ENCODE results near the gene CORO2B. TPM values are rescaled to one million over a fixed set of nuclear protein-coding genes. Genes with fewer than 3 reads are reported as not detected.

The CORO2B gene
- total RNA-seq, 1 donor from 2014 or later: 1.0 TPM

GRCh38 chr15:68687136-68687735 lies 108.4 kb downstream of the CORO2B start:
- Mint-ChIP-seq H3K27me3 (ENCODE audit: insufficient read depth, low read depth) (no peaks in the 10 kb centered on the region), H3K27ac (no peak overlapping the region), H3K9me3 (no peaks in the 10 kb centered on the region), H3K4me1 (peaks cover 9% of the 10 kb centered on the region), H3K4me3 (no peak overlapping the region), H3K36me3 (peaks cover 3% of the 10 kb centered on the region)
- no peak overlapping the region for H3K27ac ChIP-seq
- H3K36me3 ChIP-seq: no peaks in the 10 kb centered on the region
- no peak overlapping the region for H3K4me2 ChIP-seq
- TF ChIP-seq EZH2phosphoT487 (IDR thresholded peaks at IDR 0.05) (no peak), CTCF (IDR thresholded peaks at IDR 0.05) (no peak), EZH2 (IDR thresholded peaks at IDR 0.05) (no peak)
- H3K9ac ChIP-seq: no peak overlapping the region
- H3K4me1 ChIP-seq: peaks cover under 1% of the 10 kb centered on the region
- no peaks in the 10 kb centered on the region for H3K79me2 ChIP-seq (ENCODE audit: low read depth)
- H3F3A ChIP-seq (ENCODE audit: low read depth): no peaks in the 10 kb centered on the region
- no peak for DNase-seq (ENCODE audit: low spot score)
- H2AFZ ChIP-seq (replicated peaks): no peak overlapping the region
- H4K20me1 ChIP-seq (ENCODE audit: low read depth): no peaks in the 10 kb centered on the region
- H3K9me3 ChIP-seq (ENCODE audit: low read depth): no peaks in the 10 kb centered on the region
- H3K27me3 ChIP-seq: no peaks in the 10 kb centered on the region
- H3K4me3 ChIP-seq: no peak overlapping the region

GRCh38 chr15:68691705-68692104 lies 112.9 kb downstream of the CORO2B start:
- H3K27ac ChIP-seq: no peak overlapping the region
- peaks cover 3% of the 10 kb centered on the region for H3K27me3 Mint-ChIP-seq (ENCODE audit: insufficient read depth, low read depth)
- H3K4me1 ChIP-seq: peaks cover 11% of the 10 kb centered on the region
- TF ChIP-seq CTCF (IDR thresholded peaks at IDR 0.05) (no peak), EZH2 (IDR thresholded peaks at IDR 0.05) (no peak), EZH2phosphoT487 (IDR thresholded peaks at IDR 0.05) (no peak)
- H3K4me2 ChIP-seq: no peak overlapping the region
- H3K27me3 ChIP-seq: no peaks in the 10 kb centered on the region
- no peaks in the 10 kb centered on the region for H3K36me3 ChIP-seq
- DNase-seq (ENCODE audit: low spot score): no peak
- peaks cover 30% of the 10 kb centered on the region for H3K4me1 Mint-ChIP-seq
- no peaks in the 10 kb centered on the region for H3K79me2 ChIP-seq (ENCODE audit: low read depth)
- H4K20me1 ChIP-seq (ENCODE audit: low read depth): no peaks in the 10 kb centered on the region
- no peak overlapping the region for H3K27ac Mint-ChIP-seq
- H3K9ac ChIP-seq: no peak overlapping the region
- peaks cover 4% of the 10 kb centered on the region for H3F3A ChIP-seq (ENCODE audit: low read depth)
- peaks cover 5% of the 10 kb centered on the region for H3K36me3 Mint-ChIP-seq
- H3K9me3 ChIP-seq (ENCODE audit: low read depth): no peaks in the 10 kb centered on the region
- no peaks in the 10 kb centered on the region for H3K9me3 Mint-ChIP-seq
- no peak overlapping the region for H3K4me3 Mint-ChIP-seq
- no peak overlapping the region for H2AFZ ChIP-seq (replicated peaks)
- no peak overlapping the region for H3K4me3 ChIP-seq

- no peak overlapping the region for H3K27ac ChIP-seq
- H3K9ac ChIP-seq: no peak overlapping the region
- H3K27ac Mint-ChIP-seq: no peak overlapping the region
- peaks cover 11% of the 10 kb centered on the region for H3K4me1 ChIP-seq
- peaks cover 26% of the 10 kb centered on the region for H3K4me1 Mint-ChIP-seq
- peaks cover 9% of the 10 kb centered on the region for H3K27me3 Mint-ChIP-seq (ENCODE audit: insufficient read depth, low read depth)
- H3K36me3 ChIP-seq: no peaks in the 10 kb centered on the region
- no peak overlapping the region for H3K4me3 ChIP-seq
- H3K36me3 Mint-ChIP-seq: peaks cover 7% of the 10 kb centered on the region
- no peaks in the 10 kb centered on the region for H4K20me1 ChIP-seq (ENCODE audit: low read depth)
- no peaks in the 10 kb centered on the region for H3K9me3 ChIP-seq (ENCODE audit: low read depth)
- no peaks in the 10 kb centered on the region for H3K79me2 ChIP-seq (ENCODE audit: low read depth)
- H3K9me3 Mint-ChIP-seq: no peaks in the 10 kb centered on the region
- no peak overlapping the region for H3K4me3 Mint-ChIP-seq
- no peak for TF ChIP-seq EZH2phosphoT487 (IDR thresholded peaks at IDR 0.05)
- TF ChIP-seq EZH2 (IDR thresholded peaks at IDR 0.05): no peak
- TF ChIP-seq CTCF (IDR thresholded peaks at IDR 0.05): no peak
- no peak for DNase-seq (ENCODE audit: low spot score)
- H2AFZ ChIP-seq (replicated peaks): no peak overlapping the region
- no peak overlapping the region for H3K4me2 ChIP-seq
- H3F3A ChIP-seq (ENCODE audit: low read depth): peaks cover 4% of the 10 kb centered on the region
- H3K27me3 ChIP-seq: no peaks in the 10 kb centered on the region
Observed at GRCh38 chr15:68693071-68693470, 114.3 kb downstream of the CORO2B start.

Data from neural progenitor cell (in vitro differentiated cells).